Subcutaneous abdominal adipose tissue (tissue), 5 donors: Measurements from ENCODE around the gene VAPA.

ENCODE experiments used
- H3K27ac ChIP-seq: one replicate; pipeline ENCODE4 v1.7.0; 2013; ENCODE audit warnings: low read depth, mild to moderate bottlenecking, inconsistent platforms, low read length, moderate library complexity
- H3K27me3 ChIP-seq, 5 donors: one replicate each; pipeline ENCODE4 v1.7.0; 2013; ENCODE audit warnings: low read length in 5 of 5, inconsistent platforms in 1 of 5; ENCODE audit not compliant: control insufficient read depth in 5 of 5, insufficient read depth in 4 of 5
- H3K36me3 ChIP-seq, 5 donors: one replicate each; pipeline ENCODE4 v1.7.0; 2013; ENCODE audit warnings: low read length in 5 of 5; ENCODE audit not compliant: control insufficient read depth in 5 of 5, insufficient read depth in 5 of 5
- H3K4me1 ChIP-seq, 5 donors: one replicate each; pipeline ENCODE4 v1.7.0; 2013; ENCODE audit warnings: low read length in 5 of 5, mild to moderate bottlenecking in 3 of 5, moderate library complexity in 1 of 5; ENCODE audit not compliant: control insufficient read depth in 5 of 5, insufficient read depth in 5 of 5
- H3K4me3 ChIP-seq, 5 donors: one replicate each; pipeline ENCODE4 v1.7.0; 2013; ENCODE audit warnings: low read length in 5 of 5, low read depth in 1 of 5
- H3K9ac ChIP-seq, 5 donors: one replicate each; pipeline ENCODE4 v1.7.0; 2013; ENCODE audit warnings: low read length in 5 of 5, mild to moderate bottlenecking in 4 of 5, moderate library complexity in 3 of 5
- H3K9me3 ChIP-seq, 5 donors: one replicate each; pipeline ENCODE4 v1.7.0; 2013; ENCODE audit warnings: low read length in 5 of 5; ENCODE audit not compliant: control insufficient read depth in 5 of 5
- donor health status: healthy.
- donor health status: healthy.
- donor health status: healthy.
- donor health status: healthy.
- donor health status: healthy.

The VAPA gene

DNA sequence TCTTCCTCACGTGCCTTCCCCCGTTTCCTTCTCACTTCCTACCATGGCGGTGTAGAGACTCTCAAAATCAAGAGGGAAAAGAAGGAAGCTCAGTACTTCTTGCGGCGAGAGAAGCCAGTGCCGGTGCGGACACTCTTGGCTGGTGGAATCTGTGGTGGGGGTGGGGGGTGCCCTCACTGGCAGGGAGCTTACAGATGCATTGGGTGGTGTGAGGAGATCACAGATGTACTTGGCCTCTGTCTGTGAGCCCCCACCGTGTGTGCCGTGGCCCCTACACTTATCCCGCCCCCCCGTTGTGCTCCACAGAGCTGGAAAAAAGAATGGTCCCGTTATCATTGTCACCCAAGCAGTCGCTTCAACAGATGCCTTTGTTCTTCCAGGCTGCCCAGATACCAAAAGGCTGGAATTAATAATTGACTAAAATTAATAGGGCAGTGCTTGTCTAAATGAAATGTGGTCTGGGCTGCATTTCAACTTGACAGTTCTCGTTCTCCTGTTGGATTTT lies 79.8 kb downstream of the VAPA start:
- Histone ChIP-seq H3K36me3 (no peaks in the 10 kb centered on the region), H3K27me3 (peaks cover 0 to 2% (median 0%) of the 10 kb centered on the region in 5 donors), H3K9me3 (peaks cover 0 to 5% (median 0%) of the 10 kb centered on the region in 5 donors), H3K4me3 (no peak overlapping the region), H3K4me1 (peaks cover 0 to 23% (median 10%) of the 10 kb centered on the region in 5 donors), H3K27ac (no peak overlapping the region), H3K9ac (no peak overlapping the region)

DNA sequence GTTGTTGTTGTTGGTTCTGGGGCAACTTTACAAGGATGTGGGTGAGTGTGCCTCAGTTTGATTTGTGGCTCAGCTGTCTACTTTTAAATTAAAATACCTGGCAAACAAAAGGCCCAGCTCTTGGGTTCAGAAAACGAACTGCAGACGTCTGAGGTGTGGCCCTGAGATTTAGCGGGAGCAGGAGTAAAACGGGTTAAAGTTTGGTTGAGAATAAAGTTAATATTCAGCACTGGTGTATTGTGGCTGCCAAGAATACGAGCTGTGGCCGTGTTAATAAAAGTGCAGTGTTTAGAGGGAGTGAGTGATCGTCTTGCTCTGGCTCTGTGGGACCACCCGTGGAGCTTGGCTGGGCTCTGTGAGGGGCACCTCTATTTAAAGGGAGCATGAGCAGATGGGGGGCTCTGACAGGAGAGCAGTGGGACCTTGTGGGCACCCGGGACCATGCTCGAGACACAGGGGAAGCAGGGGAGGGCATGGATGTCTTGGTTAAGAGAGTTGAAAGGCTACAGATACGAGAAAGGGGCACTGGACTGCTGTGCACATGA lies 80.3 kb downstream of the VAPA start:
- Histone ChIP-seq H3K9ac (no peak overlapping the region), H3K36me3 (no peaks in the 10 kb centered on the region), H3K4me3 (no peak overlapping the region), H3K9me3 (peaks cover 0 to 9% (median 0%) of the 10 kb centered on the region in 5 donors), H3K4me1 (peaks cover 0 to 23% (median 10%) of the 10 kb centered on the region in 5 donors), H3K27ac (no peak overlapping the region), H3K27me3 (peaks cover 0 to 2% (median 0%) of the 10 kb centered on the region in 5 donors)

DNA sequence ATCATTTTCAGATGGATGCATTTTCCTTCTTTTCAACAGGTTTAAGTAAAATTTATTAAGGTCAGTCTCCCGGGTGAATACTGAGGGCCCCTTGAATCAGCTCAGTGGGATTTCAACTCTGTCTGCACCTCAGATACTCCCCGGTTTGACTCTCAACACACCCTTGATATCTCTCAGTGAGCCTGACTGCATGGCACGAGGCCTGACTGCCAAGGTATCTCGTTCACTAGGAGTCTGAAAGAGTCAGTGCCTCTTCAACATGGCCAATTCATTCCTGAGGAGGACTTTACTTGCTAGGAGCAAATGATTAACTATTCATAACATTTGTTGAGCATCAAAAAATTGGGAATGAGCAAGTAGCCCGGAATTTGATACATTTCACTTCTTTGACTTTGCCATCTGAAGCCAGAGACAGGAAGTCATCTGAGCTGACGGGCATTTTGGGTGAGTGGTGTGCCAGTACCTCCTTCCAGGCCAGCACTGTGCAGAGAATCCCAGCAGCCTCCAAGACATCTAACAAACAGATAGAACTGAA lies 81.0 kb downstream of the VAPA start:
- Histone ChIP-seq H3K4me1 (peaks cover 0 to 18% (median 10%) of the 10 kb centered on the region in 5 donors), H3K36me3 (no peaks in the 10 kb centered on the region), H3K27me3 (peaks cover 0 to 2% (median 0%) of the 10 kb centered on the region in 5 donors), H3K4me3 (no peak overlapping the region), H3K27ac (no peak overlapping the region), H3K9me3 (peaks cover 0 to 10% (median 0%) of the 10 kb centered on the region in 5 donors), H3K9ac (no peak overlapping the region)

DNA sequence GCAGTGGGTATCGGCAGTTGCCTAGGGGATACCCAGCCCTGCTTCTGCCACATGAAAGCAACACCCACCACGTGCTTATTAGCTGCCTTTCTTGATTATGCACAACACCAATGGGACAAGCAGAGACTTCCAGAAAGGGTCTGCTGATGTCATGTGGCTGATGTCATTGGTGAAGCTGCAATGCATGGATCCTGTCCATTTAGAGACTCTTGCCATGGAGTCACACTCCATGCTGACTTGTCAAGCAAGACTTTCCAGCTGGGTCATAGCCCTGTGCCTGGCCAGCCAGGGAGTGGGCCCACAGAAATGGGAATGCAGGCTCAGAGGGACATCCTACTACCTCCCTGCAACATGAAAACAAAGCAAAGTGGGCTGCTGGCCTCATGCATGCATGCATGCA lies 81.8 kb downstream of the VAPA start:
- Histone ChIP-seq H3K9ac (no peak overlapping the region), H3K4me1 (peaks cover 0 to 11% (median 9%) of the 10 kb centered on the region in 5 donors), H3K9me3 (peaks cover 0 to 13% (median 0%) of the 10 kb centered on the region in 5 donors), H3K36me3 (no peaks in the 10 kb centered on the region), H3K27me3 (peaks cover 0 to 2% (median 0%) of the 10 kb centered on the region in 5 donors), H3K27ac (no peak overlapping the region), H3K4me3 (no peak overlapping the region)

DNA sequence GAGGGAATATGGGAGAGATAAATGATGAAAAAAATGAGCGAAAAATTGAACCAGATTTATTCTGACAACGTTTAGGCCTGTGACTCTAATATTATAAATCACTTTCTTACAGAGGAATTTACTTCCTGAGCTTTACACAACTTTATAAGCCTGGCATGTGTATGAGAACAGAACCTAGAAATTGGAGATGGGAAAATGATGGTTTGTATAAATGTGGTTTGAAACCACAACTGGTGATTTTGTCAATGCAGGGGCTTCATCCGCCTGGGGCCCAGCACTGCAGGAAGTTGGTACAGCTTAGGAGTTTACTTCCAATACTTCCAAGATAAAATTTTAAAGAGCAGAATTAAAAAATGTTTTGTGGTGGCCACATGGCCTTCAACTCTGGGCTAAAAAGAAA lies 82.3 kb downstream of the VAPA start:
- Histone ChIP-seq H3K4me3 (no peak overlapping the region), H3K4me1 (peaks cover 0 to 11% (median 9%) of the 10 kb centered on the region in 5 donors), H3K27me3 (peaks cover 0 to 2% (median 0%) of the 10 kb centered on the region in 5 donors), H3K9ac (no peak overlapping the region), H3K27ac (no peak overlapping the region), H3K9me3 (peaks cover 0 to 13% (median 0%) of the 10 kb centered on the region in 5 donors), H3K36me3 (no peaks in the 10 kb centered on the region)

DNA sequence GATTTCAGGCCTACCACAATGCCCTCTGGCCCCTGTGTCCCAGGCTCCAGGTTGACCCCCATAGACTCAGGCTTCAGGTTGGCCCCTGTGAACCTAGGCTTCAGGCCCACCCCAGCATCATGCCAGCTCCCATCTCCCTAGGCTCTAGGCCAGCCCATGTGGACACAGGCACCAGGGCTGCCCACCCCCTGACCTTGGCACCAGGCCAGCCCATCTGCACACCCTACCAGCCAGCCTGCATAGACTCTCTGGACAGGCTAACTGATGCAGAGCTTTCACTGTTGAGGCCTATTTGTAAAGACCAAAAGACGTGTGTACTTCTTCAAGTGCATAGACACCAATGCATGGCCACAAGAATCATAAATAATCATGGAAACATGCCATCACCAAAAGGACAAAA lies 83.9 kb downstream of the VAPA start:
- Histone ChIP-seq H3K9me3 (peaks cover 0 to 13% (median 0%) of the 10 kb centered on the region in 5 donors), H3K27me3 (peaks cover 0 to 2% (median 0%) of the 10 kb centered on the region in 5 donors), H3K4me3 (no peak overlapping the region), H3K9ac (no peak overlapping the region), H3K27ac (no peak overlapping the region), H3K4me1 (peaks cover 0 to 5% (median 4%) of the 10 kb centered on the region in 5 donors), H3K36me3 (no peaks in the 10 kb centered on the region)

DNA sequence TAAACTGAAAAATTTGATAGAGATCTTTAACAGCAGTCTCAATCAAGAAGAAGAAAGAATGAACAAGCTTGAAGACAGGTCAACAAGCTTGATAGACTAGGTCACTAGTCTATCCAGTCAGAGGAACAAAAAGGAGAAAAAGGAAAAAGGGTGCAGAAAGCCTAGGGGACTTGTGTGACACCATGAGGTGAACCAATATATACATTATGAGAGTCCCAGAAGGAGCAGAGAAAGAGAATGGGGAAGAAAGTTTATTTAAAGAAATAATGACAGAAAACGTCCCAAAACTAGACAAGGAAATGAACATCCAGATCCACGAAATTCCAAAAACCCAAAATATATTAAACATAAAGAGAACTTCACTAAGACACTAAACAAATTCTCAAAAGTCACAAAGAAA lies 84.5 kb downstream of the VAPA start:
- Histone ChIP-seq H3K27ac (no peak overlapping the region), H3K4me3 (no peak overlapping the region), H3K27me3 (peaks cover 0 to 2% (median 0%) of the 10 kb centered on the region in 5 donors), H3K4me1 (no peaks in the 10 kb centered on the region), H3K9me3 (peaks cover 0 to 13% (median 0%) of the 10 kb centered on the region in 5 donors), H3K36me3 (no peaks in the 10 kb centered on the region), H3K9ac (no peak overlapping the region)

- peaks cover 0 to 13% (median 0%) of the 10 kb centered on the region in 5 donors for H3K9me3 ChIP-seq
- H3K36me3 ChIP-seq, result no peaks in the 10 kb centered on the region
Measured at GRCh38 chr18:10002280-10002679, 88.5 kb downstream of the VAPA start.

DNA sequence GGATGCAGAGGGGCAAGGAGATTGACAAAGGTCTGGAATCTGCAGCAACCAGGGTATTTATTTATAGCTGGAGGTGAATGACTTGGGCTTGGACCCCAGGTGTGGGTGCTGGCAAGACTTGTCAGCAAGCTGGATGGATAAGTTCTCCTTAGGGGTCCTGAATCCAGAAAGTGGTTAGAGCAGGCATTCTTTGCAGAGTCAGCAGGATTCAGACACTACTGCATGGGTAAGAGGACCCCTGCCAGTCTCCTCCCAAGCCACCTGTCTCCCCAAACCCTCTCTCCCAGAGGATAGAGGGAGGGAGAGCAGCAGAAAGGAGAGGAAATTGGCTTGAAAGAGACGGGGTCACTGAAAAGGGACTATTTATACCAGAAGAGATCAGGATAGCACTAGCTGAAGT lies 89.5 kb downstream of the VAPA start:
- H3K27me3 ChIP-seq, result no peaks in the 10 kb centered on the region
- H3K9me3 ChIP-seq, result peaks cover 0 to 10% (median 0%) of the 10 kb centered on the region in 5 donors
- H3K36me3 ChIP-seq, result no peaks in the 10 kb centered on the region
- peaks cover 0 to 5% (median 0%) of the 10 kb centered on the region in 5 donors for H3K4me1 ChIP-seq
- no peak overlapping the region for H3K27ac ChIP-seq
- no peak overlapping the region for H3K4me3 ChIP-seq
- H3K9ac ChIP-seq, result no peak overlapping the region

More at GRCh38 chr18:10002280-10002679, 88.5 kb downstream of the VAPA start:
- Histone ChIP-seq H3K4me3 (no peak overlapping the region), H3K9ac (no peak overlapping the region), H3K4me1 (peaks cover 0 to 5% (median 0%) of the 10 kb centered on the region in 5 donors), H3K27me3 (no peaks in the 10 kb centered on the region), H3K27ac (no peak overlapping the region)

- Histone ChIP-seq H3K4me3 (no peak overlapping the region), H3K4me1 (peaks cover 0 to 5% (median 0%) of the 10 kb centered on the region in 5 donors), H3K27ac (no peak overlapping the region), H3K9ac (no peak overlapping the region), H3K9me3 (peaks cover 0 to 5% (median 0%) of the 10 kb centered on the region in 5 donors), H3K36me3 (no peaks in the 10 kb centered on the region), H3K27me3 (no peaks in the 10 kb centered on the region)
Measured at GRCh38 chr18:10003866-10004265, 90.0 kb downstream of the VAPA start.
